ENCODE data around the gene NAB1. TPM values are rescaled to one million over a fixed set of nuclear protein-coding genes. Genes with fewer than 3 reads are reported as not detected.

The NAB1 gene
- total and polyA plus RNA-seq, 2 experiments from 2014 or later, result 10.4 to 40.2 TPM

GRCh38 chr2:190716176-190716807 is 67.4 kb downstream of the NAB1 start:
- peaks cover 10% of the 10 kb centered on the region for H3K9me2 ChIP-seq (ENCODE audit: insufficient read depth)
- no peak overlapping the region for H3K4me3 Mint-ChIP-seq
- H3F3A ChIP-seq (replicated peaks; ENCODE audit: low read depth), result no peaks in the 10 kb centered on the region
- H3K27ac Mint-ChIP-seq, result no peak overlapping the region
- H3K4me3 ChIP-seq, result no peak overlapping the region
- no peaks in the 10 kb centered on the region; the same call in 1 of the 2 replicates for H3K4me1 ChIP-seq (ENCODE audit: insufficient read depth)
- ATAC-seq (no peak), DNase-seq (ENCODE audit: low spot score) (no peak)
- no peak overlapping the region for H3K27ac ChIP-seq (ENCODE audit: low read depth)
- no peaks in the 10 kb centered on the region for H3K36me3 ChIP-seq (ENCODE audit: insufficient read depth)
- H3K27me3 ChIP-seq (ENCODE audit: insufficient read depth), result no peaks in the 10 kb centered on the region
- H3K27me3 Mint-ChIP-seq (ENCODE audit: insufficient read depth, low read depth, poor library complexity), result peaks cover 2% of the 10 kb centered on the region
- H4K20me1 ChIP-seq (replicated peaks; ENCODE audit: insufficient read depth), result no peaks in the 10 kb centered on the region
- no peak overlapping the region for H3K4me2 ChIP-seq
- H3K9me3 Mint-ChIP-seq, result no peaks in the 10 kb centered on the region; the same call in 2 of the 3 replicates
- no peak for TF ChIP-seq CTCF (conservative IDR thresholded peaks at IDR 0.05; ENCODE audit: low read depth in 2 of 2)
- no peak for TF ChIP-seq EZH2 (IDR thresholded peaks at IDR 0.05; ENCODE audit: low read depth, unreplicated experiment)
- TF ChIP-seq ETS1 (IDR thresholded peaks at IDR 0.05), result no peak
- TF ChIP-seq POLR2AphosphoS5 (IDR thresholded peaks at IDR 0.05; ENCODE audit: low read depth), result no peak
- TF ChIP-seq REST (IDR thresholded peaks at IDR 0.05; ENCODE audit: unreplicated experiment), result no peak
- no peak for TF ChIP-seq ZNF114 (CRISPR knock-in tag; IDR thresholded peaks at IDR 0.05)
- TF ChIP-seq JUNB (IDR thresholded peaks at IDR 0.05; ENCODE audit: unreplicated experiment), result no peak
- TF ChIP-seq NANOG (IDR thresholded peaks at IDR 0.05; ENCODE audit: borderline replicate concordance), result no peak
- no peak for TF ChIP-seq CREB1 (CRISPR knock-in tag; IDR thresholded peaks at IDR 0.05; ENCODE audit: low read depth)
- TF ChIP-seq STAT1 (IDR thresholded peaks at IDR 0.05; ENCODE audit: unreplicated experiment), result no peak
- no peak overlapping the region for H2AFZ ChIP-seq
- H3K4me1 Mint-ChIP-seq, result peaks cover 5% of the 10 kb centered on the region; the same call in 2 of the 3 replicates
- H3K79me2 ChIP-seq (replicated peaks; ENCODE audit: insufficient read depth), result no peaks in the 10 kb centered on the region
- no peaks in the 10 kb centered on the region for H3K36me3 Mint-ChIP-seq (ENCODE audit: low read depth)

Measured in GM23338 (cell line).